ENCODE data around the gene ALKBH8. TPM values are rescaled to one million over a fixed set of nuclear protein-coding genes. Genes with fewer than 3 reads are reported as not detected.
"Not testable (repeated sequence)": the region's sequence is repeated elsewhere in the genome, so short reads cannot be mapped to it uniquely, and the experiment has no call there.

Gene ALKBH8
- total RNA-seq, 3 donors from 2014 or later (not counting 1 experiment from before 2014, with no cell fraction given): 6.9 to 11.8 (median 9.0) TPM

GRCh38 chr11:107573438-107573837 is 7.9 kb upstream of the ALKBH8 start:
- Histone ChIP-seq H3K4me3 (ENCODE audit: low read length) (no peak overlapping the region), H3K27ac (ENCODE audit: low read length) (no peak overlapping the region), H3K9me3 (ENCODE audit: control insufficient read depth, insufficient read depth, low read length) (no peaks in the 10 kb centered on the region), H3K27me3 (ENCODE audit: control insufficient read depth, insufficient read depth, low read length) (no peaks in the 10 kb centered on the region), H3K36me3 (ENCODE audit: control insufficient read depth, insufficient read depth, low read length) (no peaks in the 10 kb centered on the region), H3K4me1 (ENCODE audit: control insufficient read depth, insufficient read depth, low read length) (no peaks in the 10 kb centered on the region)
- Mint-ChIP-seq H3K4me1 (no peaks in the 10 kb centered on the region), H3K27me3 (ENCODE audit: low read depth in 2 of 2) (peaks cover 17 to 35% of the 10 kb centered on the region in 2 donors), H3K36me3 (no peaks in the 10 kb centered on the region), H3K4me3 (no peak overlapping the region), H3K27ac (no peak overlapping the region), H3K9me3 (no peaks in the 10 kb centered on the region)
- no peak for DNase-seq
- ATAC-seq: no peak
- intact Hi-C loops (cut with micrococcal nuclease): no loop called here
- no peak for TF ChIP-seq CTCF (IDR thresholded peaks at IDR 0.05)
- 70% methylated on average over 1 of the region's 1 CpG for WGBS (ENCODE audit: insufficient coverage)

GRCh38 chr11:107570015-107570414 is 4.5 kb upstream of the ALKBH8 start:
- Histone ChIP-seq H3K36me3 (ENCODE audit: control insufficient read depth, insufficient read depth, low read length) (no peaks in the 10 kb centered on the region), H3K27ac (ENCODE audit: low read length) (no peak overlapping the region), H3K4me1 (ENCODE audit: control insufficient read depth, insufficient read depth, low read length) (peaks cover 12% of the 10 kb centered on the region), H3K4me3 (ENCODE audit: low read length) (no peak overlapping the region), H3K27me3 (ENCODE audit: control insufficient read depth, insufficient read depth, low read length) (no peaks in the 10 kb centered on the region), H3K9me3 (ENCODE audit: control insufficient read depth, insufficient read depth, low read length) (no peaks in the 10 kb centered on the region)
- H3K36me3 Mint-ChIP-seq: no peaks in the 10 kb centered on the region
- DNase-seq (no peak), ATAC-seq (no peak)
- no peak for TF ChIP-seq CTCF (IDR thresholded peaks at IDR 0.05)
- intact Hi-C loops (cut with micrococcal nuclease): no loop called here
- no peak overlapping the region for H3K27ac Mint-ChIP-seq
- peaks cover 17 to 34% of the 10 kb centered on the region in 2 donors for H3K27me3 Mint-ChIP-seq (ENCODE audit: low read depth in 2 of 2)
- no peaks in the 10 kb centered on the region for H3K9me3 Mint-ChIP-seq
- H3K4me3 Mint-ChIP-seq: no peak overlapping the region
- WGBS (ENCODE audit: insufficient coverage): 90% methylated on average over 12 of the region's 12 CpGs
- peaks cover 12 to 18% of the 10 kb centered on the region in 2 donors for H3K4me1 Mint-ChIP-seq

- no peaks in the 10 kb centered on the region for H3K36me3 ChIP-seq (ENCODE audit: control insufficient read depth, insufficient read depth, low read length)
- Mint-ChIP-seq H3K27ac (no peak overlapping the region), H3K4me1 (peaks cover 27 to 35% of the 10 kb centered on the region in 2 donors), H3K9me3 (no peaks in the 10 kb centered on the region), H3K27me3 (ENCODE audit: low read depth in 2 of 2) (peaks cover 12 to 29% of the 10 kb centered on the region in 2 donors), H3K4me3 (peak overlapping the region; percentile 54), H3K36me3 (no peaks in the 10 kb centered on the region)
- ATAC-seq (no peak), DNase-seq (no peak)
- H3K9me3 ChIP-seq (ENCODE audit: control insufficient read depth, insufficient read depth, low read length): no peaks in the 10 kb centered on the region
- no peak overlapping the region for H3K4me3 ChIP-seq (ENCODE audit: low read length)
- peaks cover 19% of the 10 kb centered on the region for H3K4me1 ChIP-seq (ENCODE audit: control insufficient read depth, insufficient read depth, low read length)
- 78% methylated on average over 5 of the region's 5 CpGs for WGBS (ENCODE audit: insufficient coverage)
- H3K27ac ChIP-seq (ENCODE audit: low read length): no peak overlapping the region
- no peaks in the 10 kb centered on the region for H3K27me3 ChIP-seq (ENCODE audit: control insufficient read depth, insufficient read depth, low read length)
- TF ChIP-seq CTCF (IDR thresholded peaks at IDR 0.05): no peak
- intact Hi-C loops (cut with micrococcal nuclease): no loop called here
Measured at GRCh38 chr11:107567739-107568335, 2.3 kb upstream of the ALKBH8 start.

- Mint-ChIP-seq H3K4me1 (peaks cover 27 to 39% of the 10 kb centered on the region in 2 donors), H3K4me3 (peak overlapping the region; percentile 94), H3K27me3 (ENCODE audit: low read depth in 2 of 2) (peaks cover 6 to 18% of the 10 kb centered on the region in 2 donors), H3K36me3 (no peaks in the 10 kb centered on the region), H3K27ac (peak overlapping the region; percentile 91 to 93), H3K9me3 (no peaks in the 10 kb centered on the region)
- H3K9me3 ChIP-seq (ENCODE audit: control insufficient read depth, insufficient read depth, low read length): no peaks in the 10 kb centered on the region
- TF ChIP-seq CTCF (IDR thresholded peaks at IDR 0.05): no peak
- 91% methylated on average over 2 of the region's 2 CpGs for WGBS (ENCODE audit: insufficient coverage)
- intact Hi-C loops (cut with micrococcal nuclease): no loop called here
- H3K4me1 ChIP-seq (ENCODE audit: control insufficient read depth, insufficient read depth, low read length): peaks cover 19% of the 10 kb centered on the region
- no peak for DNase-seq
- ATAC-seq: no peak
- no peak overlapping the region for H3K27ac ChIP-seq (ENCODE audit: low read length)
- H3K4me3 ChIP-seq (ENCODE audit: low read length): no peak overlapping the region
- no peaks in the 10 kb centered on the region for H3K36me3 ChIP-seq (ENCODE audit: control insufficient read depth, insufficient read depth, low read length)
- no peaks in the 10 kb centered on the region for H3K27me3 ChIP-seq (ENCODE audit: control insufficient read depth, insufficient read depth, low read length)
Measured at GRCh38 chr11:107566569-107566968, 1.0 kb upstream of the ALKBH8 start.

- H3K9me3 ChIP-seq (ENCODE audit: control insufficient read depth, insufficient read depth, low read length); H3K36me3 Mint-ChIP-seq; ATAC-seq; H3K27me3 ChIP-seq (ENCODE audit: control insufficient read depth, insufficient read depth, low read length); DNase-seq; H3K36me3 ChIP-seq (ENCODE audit: control insufficient read depth, insufficient read depth, low read length); H3K9me3 Mint-ChIP-seq: not testable (repeated sequence)
- Histone ChIP-seq H3K27ac (ENCODE audit: low read length) (peak overlapping the region; percentile 75), H3K4me3 (ENCODE audit: low read length) (peak overlapping the region; percentile 70), H3K4me1 (ENCODE audit: control insufficient read depth, insufficient read depth, low read length) (peaks cover 19% of the 10 kb centered on the region)
- intact Hi-C loops (cut with micrococcal nuclease): loop anchor here (1.0 kb wide), 1 partner anchor 109 kb away; the partner anchor contains the start of gene CWF19L2
- peaks cover 6 to 13% of the 10 kb centered on the region in 2 donors for H3K27me3 Mint-ChIP-seq (ENCODE audit: low read depth in 2 of 2)
- peaks cover 27 to 39% of the 10 kb centered on the region in 2 donors for H3K4me1 Mint-ChIP-seq
- peak overlapping the region; percentile 94 for H3K4me3 Mint-ChIP-seq
- H3K27ac Mint-ChIP-seq: peak overlapping the region; percentile 91 to 93
- WGBS (ENCODE audit: insufficient coverage): 66% methylated on average over 8 of the region's 9 CpGs
Measured at GRCh38 chr11:107565955-107566501, 493 bp upstream of the ALKBH8 start.
